GM15510 (cell line): Measurements from ENCODE around the gene NKD2.

Source experiments
- POLR2A ChIP-seq: IDR thresholded peaks from 3 replicates; pipeline ENCODE4 v1.6.1; 2011; ENCODE audit warnings: borderline replicate concordance; ENCODE audit not compliant: insufficient read length; ENCODE audit errors: extremely low read depth

Gene NKD2

GRCh38 chr5:1008451-1009358, at the start of gene NKD2:
Gene NKD2, plus strand, starts transcription at chr5:1008802. Its CDS starts 256 bp downstream, at chr5:1009058.
- peak; percentile 15 for TF ChIP-seq POLR2A

- no peak for TF ChIP-seq POLR2A
These were observed 48.7 kb upstream of the NKD2 start for GRCh38 chr5:959581-960531.

- TF ChIP-seq POLR2A: no peak
These were observed 48.1 kb upstream of the NKD2 start for GRCh38 chr5:960551-960950.

- TF ChIP-seq POLR2A: no peak
These were observed 47.4 kb upstream of the NKD2 start for GRCh38 chr5:961002-961710.

GRCh38 chr5:961711-962240, 46.8 kb upstream of the NKD2 start:
- TF ChIP-seq POLR2A: no peak

- no peak for TF ChIP-seq POLR2A
These were observed 46.2 kb upstream of the NKD2 start for GRCh38 chr5:962386-962785.

- TF ChIP-seq POLR2A: no peak
These were observed 45.8 kb upstream of the NKD2 start for GRCh38 chr5:962801-963200.

- no peak for TF ChIP-seq POLR2A
These were observed 45.3 kb upstream of the NKD2 start for GRCh38 chr5:963310-963672.

- no peak for TF ChIP-seq POLR2A
These were observed 44.7 kb upstream of the NKD2 start for GRCh38 chr5:963673-964531.

GRCh38 chr5:964821-965220, 43.8 kb upstream of the NKD2 start:
- no peak for TF ChIP-seq POLR2A

- TF ChIP-seq POLR2A: no peak
These were observed 42.8 kb upstream of the NKD2 start for GRCh38 chr5:965604-966344.

GRCh38 chr5:966345-966710, 42.3 kb upstream of the NKD2 start:
- no peak for TF ChIP-seq POLR2A

GRCh38 chr5:966941-967340, 41.7 kb upstream of the NKD2 start:
- TF ChIP-seq POLR2A: no peak

GRCh38 chr5:968881-969280, 39.7 kb upstream of the NKD2 start:
- no peak for TF ChIP-seq POLR2A

GRCh38 chr5:969408-969839, 39.2 kb upstream of the NKD2 start:
- TF ChIP-seq POLR2A: no peak
